ENCODE data around the gene CLEC1A. TPM values are rescaled to one million over a fixed set of nuclear protein-coding genes. Genes with fewer than 3 reads are reported as not detected.

The CLEC1A gene
- total RNA-seq, 1 experiment from 2014 or later, result 0.41 TPM

DNA sequence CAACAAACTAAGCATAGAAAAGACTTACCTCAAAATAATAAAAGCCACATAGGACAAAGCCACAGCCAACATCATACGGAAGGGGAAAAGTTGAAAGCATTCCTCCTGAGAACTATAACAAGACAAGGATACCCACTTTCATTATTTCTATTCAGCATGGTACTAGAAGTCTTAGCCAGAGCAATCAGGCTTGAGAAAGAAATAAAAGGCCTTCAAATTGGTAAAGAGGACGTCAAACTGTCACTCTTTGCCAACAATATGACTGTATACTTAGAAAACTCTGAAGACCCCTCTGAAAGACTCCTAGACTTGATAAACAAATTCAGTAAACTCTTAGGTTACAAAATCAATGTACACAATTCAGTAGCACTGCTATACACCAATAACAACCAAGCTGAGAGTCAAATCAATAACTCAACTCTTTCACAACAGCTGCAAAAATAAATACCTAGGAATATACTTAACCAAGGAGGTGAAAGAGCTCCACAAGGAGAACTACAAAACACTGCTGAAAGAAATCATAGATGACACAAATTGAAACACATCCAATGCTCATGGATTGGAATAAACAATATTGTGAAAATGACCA lies 11.6 kb upstream of the CLEC1A start:
- H3K36me3 ChIP-seq (ENCODE audit: control insufficient read depth, insufficient read depth, low read length), result no peaks in the 10 kb centered on the region
- no peak overlapping the region for H3K4me3 ChIP-seq (ENCODE audit: low read depth in 2 of 2, low read length in 2 of 2)
- intact Hi-C loops (cut with micrococcal nuclease; ENCODE audit: unreplicated experiment), result no loop called here
- no peaks in the 10 kb centered on the region for H3K27me3 ChIP-seq (ENCODE audit: control insufficient read depth, insufficient read depth, low read length)
- H3K9me3 ChIP-seq (ENCODE audit: control insufficient read depth, insufficient read depth, low read depth, low read length), result no peaks in the 10 kb centered on the region
- ChIA-PET POLR2A (no interaction called here), CTCF (no interaction called here)
- TF ChIP-seq TCF7L2 (IDR thresholded peaks at IDR 0.05; ENCODE audit: low read depth, low read length) (no peak), POLR2AphosphoS5 (IDR thresholded peaks at IDR 0.05; ENCODE audit: low read depth, low read length) (no peak), SIN3A (IDR thresholded peaks at IDR 0.05; ENCODE audit: borderline replicate concordance, insufficient read depth, low read depth, low read length) (no peak)
- TF ChIP-seq, protein P1, sequence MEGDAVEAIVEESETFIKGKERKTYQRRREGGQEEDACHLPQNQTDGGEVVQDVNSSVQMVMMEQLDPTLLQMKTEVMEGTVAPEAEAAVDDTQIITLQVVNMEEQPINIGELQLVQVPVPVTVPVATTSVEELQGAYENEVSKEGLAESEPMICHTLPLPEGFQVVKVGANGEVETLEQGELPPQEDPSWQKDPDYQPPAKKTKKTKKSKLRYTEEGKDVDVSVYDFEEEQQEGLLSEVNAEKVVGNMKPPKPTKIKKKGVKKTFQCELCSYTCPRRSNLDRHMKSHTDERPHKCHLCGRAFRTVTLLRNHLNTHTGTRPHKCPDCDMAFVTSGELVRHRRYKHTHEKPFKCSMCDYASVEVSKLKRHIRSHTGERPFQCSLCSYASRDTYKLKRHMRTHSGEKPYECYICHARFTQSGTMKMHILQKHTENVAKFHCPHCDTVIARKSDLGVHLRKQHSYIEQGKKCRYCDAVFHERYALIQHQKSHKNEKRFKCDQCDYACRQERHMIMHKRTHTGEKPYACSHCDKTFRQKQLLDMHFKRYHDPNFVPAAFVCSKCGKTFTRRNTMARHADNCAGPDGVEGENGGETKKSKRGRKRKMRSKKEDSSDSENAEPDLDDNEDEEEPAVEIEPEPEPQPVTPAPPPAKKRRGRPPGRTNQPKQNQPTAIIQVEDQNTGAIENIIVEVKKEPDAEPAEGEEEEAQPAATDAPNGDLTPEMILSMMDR (IDR thresholded peaks at IDR 0.05), result no peak
- TF ChIP-seq, protein P2, sequence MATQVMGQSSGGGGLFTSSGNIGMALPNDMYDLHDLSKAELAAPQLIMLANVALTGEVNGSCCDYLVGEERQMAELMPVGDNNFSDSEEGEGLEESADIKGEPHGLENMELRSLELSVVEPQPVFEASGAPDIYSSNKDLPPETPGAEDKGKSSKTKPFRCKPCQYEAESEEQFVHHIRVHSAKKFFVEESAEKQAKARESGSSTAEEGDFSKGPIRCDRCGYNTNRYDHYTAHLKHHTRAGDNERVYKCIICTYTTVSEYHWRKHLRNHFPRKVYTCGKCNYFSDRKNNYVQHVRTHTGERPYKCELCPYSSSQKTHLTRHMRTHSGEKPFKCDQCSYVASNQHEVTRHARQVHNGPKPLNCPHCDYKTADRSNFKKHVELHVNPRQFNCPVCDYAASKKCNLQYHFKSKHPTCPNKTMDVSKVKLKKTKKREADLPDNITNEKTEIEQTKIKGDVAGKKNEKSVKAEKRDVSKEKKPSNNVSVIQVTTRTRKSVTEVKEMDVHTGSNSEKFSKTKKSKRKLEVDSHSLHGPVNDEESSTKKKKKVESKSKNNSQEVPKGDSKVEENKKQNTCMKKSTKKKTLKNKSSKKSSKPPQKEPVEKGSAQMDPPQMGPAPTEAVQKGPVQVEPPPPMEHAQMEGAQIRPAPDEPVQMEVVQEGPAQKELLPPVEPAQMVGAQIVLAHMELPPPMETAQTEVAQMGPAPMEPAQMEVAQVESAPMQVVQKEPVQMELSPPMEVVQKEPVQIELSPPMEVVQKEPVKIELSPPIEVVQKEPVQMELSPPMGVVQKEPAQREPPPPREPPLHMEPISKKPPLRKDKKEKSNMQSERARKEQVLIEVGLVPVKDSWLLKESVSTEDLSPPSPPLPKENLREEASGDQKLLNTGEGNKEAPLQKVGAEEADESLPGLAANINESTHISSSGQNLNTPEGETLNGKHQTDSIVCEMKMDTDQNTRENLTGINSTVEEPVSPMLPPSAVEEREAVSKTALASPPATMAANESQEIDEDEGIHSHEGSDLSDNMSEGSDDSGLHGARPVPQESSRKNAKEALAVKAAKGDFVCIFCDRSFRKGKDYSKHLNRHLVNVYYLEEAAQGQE (IDR thresholded peaks at IDR 0.05; ENCODE audit: insufficient read depth in 1 of 2, low read depth in 2 of 2, low read length in 1 of 2), result no peak
- no peaks in the 10 kb centered on the region for H3K4me1 ChIP-seq (ENCODE audit: control insufficient read depth, insufficient read depth, low read length)
- in situ Hi-C loops (cut with HindIII; ENCODE audit: low pct_unique_long_range_greater_than_20kb, low sequenced_read_pairs), result no loop called here
- DNase-seq (ENCODE audit: low read depth, low spot score) (no peak), ATAC-seq (no peak)
- H3K27ac ChIP-seq (ENCODE audit: low read length), result no peak overlapping the region
- BruUV-seq (replicated peaks), result no TSS peak

DNA sequence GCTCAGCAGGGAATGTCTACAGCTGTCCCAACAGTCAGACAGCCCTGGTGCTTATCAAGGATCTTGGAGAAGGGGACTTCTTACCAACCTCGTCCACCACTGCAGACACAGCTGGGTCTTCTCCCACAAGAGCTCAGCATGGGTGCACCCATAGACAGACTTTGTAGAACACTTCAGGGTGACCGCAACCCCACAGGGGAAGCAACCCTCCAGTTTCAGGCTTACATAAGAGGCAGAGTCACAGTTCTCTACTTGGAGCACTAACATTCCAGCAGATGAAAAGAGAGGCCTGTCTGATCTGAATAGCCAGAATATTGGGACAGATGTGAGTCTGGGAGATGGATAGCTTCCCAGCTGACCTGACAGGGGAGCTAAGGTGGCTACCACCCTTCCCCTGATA lies 3.5 kb upstream of the CLEC1A start:
- no peak overlapping the region for H3K4me3 ChIP-seq (ENCODE audit: low read depth in 2 of 2, low read length in 2 of 2)
- DNase-seq (ENCODE audit: low read depth, low spot score) (no peak), ATAC-seq (no peak)
- H3K27ac ChIP-seq (ENCODE audit: low read length), result peak overlapping the region; percentile 75
- H3K4me1 ChIP-seq (ENCODE audit: control insufficient read depth, insufficient read depth, low read length), result peaks cover 17% of the 10 kb centered on the region
- CTCF ChIA-PET, result interaction anchor here (0.5 kb wide), 1 partner anchor 40 kb away, joined by 4 read pairs; no protein-coding TSS in a partner anchor
- intact Hi-C loops (cut with micrococcal nuclease; ENCODE audit: unreplicated experiment), result no loop called here
- no TSS peak for BruUV-seq (replicated peaks)
- no peaks in the 10 kb centered on the region for H3K9me3 ChIP-seq (ENCODE audit: control insufficient read depth, insufficient read depth, low read depth, low read length)
- TF ChIP-seq, protein P2 (IDR thresholded peaks at IDR 0.05; ENCODE audit: insufficient read depth in 1 of 2, low read depth in 2 of 2, low read length in 1 of 2), result no peak
- TF ChIP-seq TCF7L2 (IDR thresholded peaks at IDR 0.05; ENCODE audit: low read depth, low read length), result no peak
- TF ChIP-seq, protein P1 (IDR thresholded peaks at IDR 0.05), result no peak
- no peak for TF ChIP-seq SIN3A (IDR thresholded peaks at IDR 0.05; ENCODE audit: borderline replicate concordance, insufficient read depth, low read depth, low read length)
- no peak for TF ChIP-seq POLR2AphosphoS5 (IDR thresholded peaks at IDR 0.05; ENCODE audit: low read depth, low read length)
- H3K36me3 ChIP-seq (ENCODE audit: control insufficient read depth, insufficient read depth, low read length), result no peaks in the 10 kb centered on the region
- no peaks in the 10 kb centered on the region for H3K27me3 ChIP-seq (ENCODE audit: control insufficient read depth, insufficient read depth, low read length)
- in situ Hi-C loops (cut with HindIII; ENCODE audit: low pct_unique_long_range_greater_than_20kb, low sequenced_read_pairs), result no loop called here
- POLR2A ChIA-PET, result interaction anchor here (0.6 kb wide), 1 partner anchor 87 kb away, joined by 11 read pairs; no protein-coding TSS in a partner anchor
